RPMI7951 (cell line): ENCODE results near the gene GFY. TPM values are rescaled to one million over a fixed set of nuclear protein-coding genes. Genes with fewer than 3 reads are reported as not detected.
"Not testable (repeated sequence)": the region's sequence is repeated elsewhere in the genome, so short reads cannot be mapped to it uniquely, and the experiment has no call there.

ENCODE experiments used
- DNase-seq: peaks from one replicate; pipeline ENCODE4 v3.0.0-alpha.2; 2012; ENCODE audit warnings: low read depth
- total RNA-seq: library from RNA; depleted of rRNA; stranded (reverse); fragments of >200 nt; shearing (Covaris generic); gene quantifications from 2 replicates; pipeline ENCODE4 v1.2.3, GENCODE V29; 2014; rRNA removed

GFY gene
- total RNA-seq, 1 experiment from 2014 or later: not detected

DNA sequence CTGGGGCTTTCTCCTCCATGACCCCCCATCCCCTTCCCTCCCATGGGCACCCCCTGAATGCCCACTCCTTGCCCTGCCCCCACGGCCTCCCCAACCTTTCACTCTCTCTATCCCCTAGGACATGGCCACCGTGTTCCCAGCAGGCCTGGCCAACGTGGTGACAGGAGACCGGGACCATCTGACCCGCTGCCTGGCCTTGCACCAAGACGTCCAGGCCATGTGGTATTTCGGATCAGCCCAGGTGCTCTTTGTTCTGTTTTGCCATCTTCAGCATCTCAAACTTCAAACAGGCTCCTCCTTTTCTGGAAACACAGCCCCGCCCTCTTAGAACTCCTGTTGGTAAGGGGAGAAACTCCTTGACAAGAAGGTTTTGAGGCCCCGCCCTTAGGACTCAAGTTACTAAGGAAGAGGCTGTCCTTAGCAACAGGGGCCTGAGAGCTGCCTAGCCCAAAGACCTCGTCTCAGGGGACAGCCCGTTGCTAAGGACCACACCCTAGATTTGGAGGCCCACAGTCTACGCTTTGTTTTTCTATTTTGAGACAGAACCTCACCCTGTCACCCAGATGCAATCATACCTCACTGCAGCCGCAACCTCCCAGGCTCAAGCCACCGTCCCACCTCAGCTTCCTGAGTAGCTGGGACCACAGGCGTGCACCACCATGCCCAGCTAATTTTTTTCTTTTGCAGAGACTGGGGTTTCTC, 43.7 kb downstream of the GFY start:
- peak; percentile 67 for DNase-seq

DNA sequence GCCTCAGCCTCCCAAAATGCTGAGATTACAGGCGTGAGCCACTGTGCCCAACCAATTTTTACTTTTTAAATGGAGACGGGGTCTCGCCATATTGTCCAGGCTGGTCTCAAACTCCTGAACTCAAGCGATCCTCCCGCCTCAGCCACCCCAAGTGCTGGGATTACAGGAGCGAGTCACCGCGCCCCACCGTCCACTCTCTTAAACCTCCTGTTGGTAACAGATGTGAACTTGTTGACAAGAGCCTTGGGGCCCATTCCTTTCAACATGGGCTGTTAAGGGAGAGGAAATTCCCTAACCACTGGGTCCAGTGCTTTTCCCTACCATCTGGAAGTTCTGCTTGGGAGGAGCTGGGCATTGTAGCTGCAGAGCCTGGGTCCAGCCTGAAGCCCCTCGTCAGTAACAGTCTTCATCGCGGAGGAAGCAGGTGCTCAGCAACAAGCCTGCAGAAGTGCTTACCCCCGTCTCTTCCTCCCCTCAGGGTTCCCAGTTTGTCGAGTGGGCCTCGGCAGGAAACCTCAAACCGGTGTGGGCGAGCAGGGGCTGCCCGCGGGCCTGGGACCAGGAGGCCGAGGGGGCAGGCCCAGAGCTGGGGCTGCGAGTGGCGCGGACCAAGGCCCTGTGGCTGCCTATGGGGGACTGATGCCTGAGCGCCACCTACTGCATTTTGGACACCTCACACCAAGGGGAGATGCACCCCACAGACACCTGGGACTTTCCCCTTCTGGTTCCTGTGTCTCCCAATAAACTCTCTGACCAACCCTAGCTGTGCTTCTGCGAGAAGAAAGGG, 44.8 kb downstream of the GFY start:
- DNase-seq: peak; percentile 64

DNA sequence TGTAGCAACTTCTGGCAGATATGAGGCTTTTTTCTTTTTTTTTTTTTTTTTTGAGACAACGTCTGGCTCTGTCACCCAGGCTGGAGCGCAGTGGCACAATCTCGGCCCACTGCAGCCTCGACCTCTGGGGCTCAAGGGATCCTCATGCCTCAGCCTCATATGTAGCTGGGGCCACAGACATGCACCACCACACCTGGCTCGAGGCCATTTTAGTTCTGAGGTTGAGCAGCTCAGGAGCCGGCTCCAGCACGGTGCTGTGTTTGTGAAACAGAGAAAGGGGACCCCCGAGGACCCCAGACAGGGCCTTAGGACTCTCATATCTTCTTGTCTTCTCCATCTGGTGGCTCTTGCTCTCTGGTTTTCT, 45.4 kb downstream of the GFY start:
- DNase-seq: no peak

DNA sequence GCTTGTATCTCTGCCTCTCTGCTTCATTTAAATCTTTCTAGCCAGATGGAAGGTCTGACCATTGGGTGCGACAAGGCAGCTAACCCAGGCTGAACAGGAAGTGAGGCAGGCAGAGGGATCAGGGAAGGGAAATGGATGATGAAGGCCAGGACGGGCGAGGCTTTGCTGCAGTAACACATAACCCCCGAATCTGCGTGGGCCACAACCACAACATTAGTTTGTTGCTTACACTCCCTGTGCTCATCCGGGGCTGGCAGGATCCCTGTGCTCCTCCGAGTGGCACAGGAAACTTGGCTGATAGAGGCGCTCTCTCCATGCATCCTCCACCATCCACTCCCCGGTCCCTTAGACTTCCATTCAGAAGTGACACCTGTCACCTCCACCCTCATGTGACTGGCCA, 47.7 kb downstream of the GFY start:
- no peak for DNase-seq

DNA sequence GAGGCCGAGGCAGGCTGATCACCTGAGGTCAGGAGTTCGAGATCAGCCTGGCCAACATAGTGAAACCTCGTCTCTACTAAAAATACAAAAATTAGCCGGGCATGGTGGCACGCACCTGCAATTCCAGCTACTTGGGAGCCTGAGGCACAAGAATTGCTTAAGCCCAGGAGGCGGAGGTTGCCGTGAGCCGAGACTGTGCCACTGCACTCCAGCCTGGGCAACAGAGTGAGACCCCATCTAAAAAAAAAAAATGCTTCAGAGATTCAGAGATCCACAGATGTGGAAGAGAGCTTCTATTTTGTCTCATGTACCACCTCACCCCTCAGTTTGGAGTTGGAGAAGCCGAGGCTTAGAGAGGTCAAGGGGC, 48.3 kb downstream of the GFY start:
- DNase-seq: not testable (repeated sequence)

DNA sequence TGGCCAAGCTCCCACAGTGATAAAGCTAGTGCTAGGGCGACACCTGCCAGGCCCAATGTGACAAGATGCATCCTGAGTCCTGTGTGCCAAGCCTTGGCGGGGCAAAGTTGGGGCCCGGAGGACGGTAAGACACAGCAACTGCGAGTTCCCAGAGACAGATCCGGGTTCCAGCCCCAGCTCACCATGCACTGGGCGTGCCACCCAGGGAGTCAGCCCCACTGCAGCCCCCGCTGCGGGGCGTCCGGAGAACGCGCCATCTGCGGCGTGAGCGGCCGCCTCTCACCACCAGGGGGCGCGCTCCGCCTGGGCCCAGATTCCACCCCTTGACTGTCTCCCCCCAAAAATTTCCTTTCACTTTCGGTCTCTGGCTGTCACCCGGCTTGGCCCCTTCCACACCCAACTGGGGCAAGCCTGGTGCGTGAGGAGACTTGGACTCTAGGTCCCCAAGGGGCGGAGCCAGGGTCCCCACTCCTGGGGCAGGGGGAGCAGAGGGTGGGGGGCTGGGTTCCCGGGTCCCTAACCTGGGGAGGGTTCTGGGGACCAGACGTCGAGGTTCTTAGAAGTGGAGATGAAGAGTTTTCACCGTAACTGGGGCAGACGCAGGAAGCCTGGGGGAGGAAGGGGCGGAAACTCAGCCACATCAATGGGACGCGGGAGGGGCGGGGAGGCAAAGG, 48.8 kb downstream of the GFY start, which contains the start of gene FLT3LG:
Gene FLT3LG, plus strand, starts transcription at position 348 of the 674 bp plus-strand sequence. CDS start 425 bp downstream, outside the sequence.
- DNase-seq: peak; percentile 83

DNA sequence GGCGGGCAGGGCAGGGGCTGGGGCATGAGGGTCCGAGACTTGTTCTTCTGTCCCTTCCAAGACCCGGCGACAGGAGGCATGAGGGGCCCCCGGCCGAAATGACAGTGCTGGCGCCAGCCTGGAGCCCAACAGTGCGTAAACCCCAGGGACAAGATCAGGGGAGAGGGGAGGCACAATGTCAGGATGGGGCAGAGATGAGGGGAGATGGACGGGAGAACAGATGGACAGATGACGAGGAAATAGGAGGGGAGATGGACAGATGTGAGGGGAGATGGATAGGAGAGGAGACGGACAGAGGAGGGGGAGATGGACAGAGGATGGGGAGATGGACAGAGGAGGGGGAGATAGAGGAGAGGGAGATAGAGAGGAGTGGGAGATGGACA, 49.3 kb downstream of the GFY start:
- no peak for DNase-seq

DNA sequence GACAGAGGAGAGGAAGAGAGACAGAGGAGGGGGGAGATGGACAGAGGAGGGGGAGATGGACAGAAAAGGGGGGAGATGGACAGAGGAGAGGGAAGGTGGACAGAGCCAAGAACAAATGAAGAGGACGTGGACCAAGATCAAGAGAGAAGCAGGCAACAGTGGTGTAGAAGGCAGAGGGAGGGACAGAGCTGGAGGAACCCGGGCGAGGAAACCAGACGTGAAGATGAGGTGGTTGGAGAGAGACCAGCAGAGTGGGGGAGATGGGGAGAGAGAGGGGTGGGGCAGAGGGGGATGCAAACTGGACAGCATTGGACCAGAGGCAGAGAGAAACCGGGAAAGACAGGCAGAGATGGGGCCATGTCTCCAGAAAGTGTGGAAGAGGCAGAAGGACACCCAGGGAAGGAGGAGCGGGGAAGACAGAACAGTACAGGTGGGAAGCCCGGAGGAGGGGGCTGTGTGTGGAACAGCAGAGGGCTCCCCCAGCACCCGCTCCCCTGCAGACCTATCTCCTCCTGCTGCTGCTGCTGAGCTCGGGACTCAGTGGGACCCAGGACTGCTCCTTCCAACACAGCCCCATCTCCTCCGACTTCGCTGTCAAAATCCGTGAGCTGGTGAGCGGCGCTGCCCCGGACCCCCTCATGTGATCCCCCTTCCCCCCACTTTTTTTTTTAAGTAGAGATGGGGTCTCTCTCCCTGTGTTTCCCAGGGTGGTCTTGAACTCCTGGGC, 50.2 kb downstream of the GFY start:
- no peak for DNase-seq

DNA sequence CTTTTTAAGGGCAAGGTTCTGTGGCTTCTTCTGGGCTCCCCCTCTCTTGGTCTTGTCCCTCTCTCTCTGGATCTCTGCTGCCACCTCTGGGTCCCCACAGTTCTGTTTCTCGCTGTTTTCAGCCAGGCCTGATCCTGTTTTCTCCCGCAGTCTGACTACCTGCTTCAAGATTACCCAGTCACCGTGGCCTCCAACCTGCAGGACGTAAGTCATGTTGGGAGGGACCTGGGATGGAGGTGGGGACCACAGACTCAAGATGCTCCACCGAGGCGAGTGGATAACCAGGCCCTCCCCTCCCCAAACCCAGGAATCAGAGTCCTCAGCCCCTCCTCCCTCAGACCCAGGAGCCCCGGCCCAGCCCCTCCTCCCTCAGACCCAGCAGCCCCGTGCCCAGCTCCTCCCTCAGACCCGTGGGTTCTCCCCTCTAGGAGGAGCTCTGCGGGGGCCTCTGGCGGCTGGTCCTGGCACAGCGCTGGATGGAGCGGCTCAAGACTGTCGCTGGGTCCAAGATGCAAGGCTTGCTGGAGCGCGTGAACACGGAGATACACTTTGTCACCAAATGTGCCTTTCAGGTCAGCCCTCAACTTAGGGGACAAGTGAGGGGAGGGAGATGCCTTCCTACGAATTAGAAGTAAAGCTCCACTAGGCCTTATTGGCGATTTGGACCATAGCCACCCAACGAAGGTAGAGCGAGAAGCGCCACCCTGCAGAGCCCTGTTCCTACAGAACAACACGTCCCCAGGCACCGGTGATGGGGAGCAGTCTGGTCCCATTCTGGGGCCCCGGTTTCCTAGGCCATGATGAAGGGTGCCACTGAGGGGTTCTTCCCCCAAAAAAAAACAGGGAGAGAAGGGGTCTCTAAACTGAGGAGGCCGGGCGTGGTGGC, 51.0 kb downstream of the GFY start:
- no peak for DNase-seq

Other genes starting within 250 kb of the GFY start
- gene SLC6A16, start 100.2 kb upstream of the GFY start, total RNA-seq: 0.10 and 0.12 TPM in 2 replicates
- not detected in 2 replicates for gene CD37, start 90.0 kb upstream of the GFY start, total RNA-seq
- 34.2 and 36.4 TPM in 2 replicates for gene TEAD2, start 63.0 kb upstream of the GFY start, total RNA-seq
- gene DKKL1, start 61.5 kb upstream of the GFY start, total RNA-seq: 0.24 and 0.59 TPM in 2 replicates
- not detected in 2 replicates for gene KASH5, start 37.1 kb upstream of the GFY start, total RNA-seq
- gene PTH2, start 1.9 kb upstream of the GFY start, total RNA-seq: not detected in 2 replicates
- gene SLC17A7, start 16.1 kb downstream of the GFY start, total RNA-seq: 0.84 and 1.9 TPM in 2 replicates
- gene PIH1D1, start 26.4 kb downstream of the GFY start, total RNA-seq: 176 and 221 TPM in 2 replicates
- gene ALDH16A1, start 27.8 kb downstream of the GFY start, total RNA-seq: 12.9 and 20.3 TPM in 2 replicates
- gene FLT3LG, start 48.8 kb downstream of the GFY start, total RNA-seq: 8.0 and 12.7 TPM in 2 replicates
- 2,557 and 2,630 TPM in 2 replicates for gene RPL13A, start 62.2 kb downstream of the GFY start, total RNA-seq
- 4,830 and 4,921 TPM in 2 replicates for gene RPS11, start 71.0 kb downstream of the GFY start, total RNA-seq
- 14.7 and 22.9 TPM in 2 replicates for gene FCGRT, start 87.3 kb downstream of the GFY start, total RNA-seq
- gene RCN3, start 102.6 kb downstream of the GFY start, total RNA-seq: 145 and 157 TPM in 2 replicates
- 159 TPM in 2 replicates for gene NOSIP, start 155.2 kb downstream of the GFY start, total RNA-seq
- gene PRRG2, start 155.9 kb downstream of the GFY start, total RNA-seq: 0.10 TPM in 1 of 2 replicates, not detected in the other
- gene PRR12, start 165.8 kb downstream of the GFY start, total RNA-seq: 1.1 and 2.3 TPM in 2 replicates
- gene RRAS, start 214.8 kb downstream of the GFY start, total RNA-seq: 81.8 and 84.2 TPM in 2 replicates
- gene SCAF1, start 216.8 kb downstream of the GFY start, total RNA-seq: 7.1 and 16.0 TPM in 2 replicates
- gene IRF3, start 240.5 kb downstream of the GFY start, total RNA-seq: 58.4 and 87.0 TPM in 2 replicates
- 19.7 and 26.8 TPM in 2 replicates for gene BCL2L12, start 240.5 kb downstream of the GFY start, total RNA-seq